ENCODE measurements around the gene SPATA2.

Gene SPATA2

GRCh38 chr20:49858076-49858585 lies 57.2 kb downstream of the SPATA2 start:
- no peak for DNase-seq (ENCODE audit: low read depth)

- DNase-seq (ENCODE audit: low read depth), result no peak
Observed at GRCh38 chr20:49856904-49857303, 58.4 kb downstream of the SPATA2 start.

GRCh38 chr20:49854190-49854875 lies 61.0 kb downstream of the SPATA2 start:
- DNase-seq (ENCODE audit: low read depth), result no peak

DNA sequence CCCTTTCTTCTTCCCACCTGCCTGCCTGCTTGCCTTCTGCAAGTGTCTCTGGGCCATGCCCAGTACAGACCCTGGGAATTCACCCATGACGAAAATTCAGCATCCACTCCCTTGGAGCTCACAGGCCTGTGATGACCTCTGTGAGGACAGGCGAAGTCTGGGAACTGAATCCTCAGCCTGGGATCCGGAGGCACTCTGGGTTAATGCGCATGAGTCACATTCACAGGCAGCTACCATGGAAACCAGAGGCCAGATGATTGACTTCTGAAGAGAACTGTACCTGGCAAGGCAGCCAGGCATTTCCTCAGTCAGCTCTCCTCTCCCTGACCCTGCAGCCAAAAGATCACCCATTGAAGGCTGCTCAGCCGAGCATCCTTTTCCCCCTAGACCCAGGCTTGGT lies 61.7 kb downstream of the SPATA2 start:
- peak; percentile 85 for DNase-seq (ENCODE audit: low read depth)

Measured in ELR (cell line).